A673 (cell line): Measurements from ENCODE around the gene SNCAIP.

ENCODE experiments used
- EZH2 ChIP-seq: fragments of 200-600 bp; sonication (generic); IDR thresholded peaks from 2 replicates; pipeline ENCODE4 v1.6.1; 2017; ENCODE audit warnings: borderline replicate concordance, low read depth, mild to moderate bottlenecking, mixed read lengths, antibody characterized with exemption, low read length; ENCODE audit not compliant: poor library complexity, severe bottlenecking
- TF ChIP-seq, protein P1 (sequence below): fragments of 300-800, 200-600 bp; sonication (generic); conservative IDR thresholded peaks from 2 replicates; pipeline ENCODE4 v1.5.1; 2017; ENCODE audit warnings: low read depth, mild to moderate bottlenecking, antibody characterized with exemption, low read length, moderate library complexity, mixed read lengths

DNA sequence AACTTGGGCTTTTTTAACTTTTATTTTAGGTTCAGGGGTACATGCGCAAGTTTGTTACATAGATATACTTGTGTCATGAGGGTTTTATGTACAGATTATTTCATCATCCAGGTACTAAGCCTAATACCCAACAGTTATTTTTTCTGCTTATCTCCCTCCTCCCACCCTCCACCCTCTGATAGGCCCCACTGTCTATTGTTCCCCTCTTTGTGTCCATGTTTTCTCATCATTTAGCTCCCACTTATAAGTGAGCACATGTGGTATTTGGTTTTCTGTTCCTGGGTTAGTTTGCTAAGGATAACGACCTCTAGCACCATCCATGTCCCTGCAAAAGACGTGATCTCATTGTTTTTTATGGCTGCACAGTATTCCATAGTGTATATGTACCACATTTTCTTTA lies 172.1 kb downstream of the SNCAIP start:
- TF ChIP-seq EZH2, result no peak
- TF ChIP-seq, protein P1, sequence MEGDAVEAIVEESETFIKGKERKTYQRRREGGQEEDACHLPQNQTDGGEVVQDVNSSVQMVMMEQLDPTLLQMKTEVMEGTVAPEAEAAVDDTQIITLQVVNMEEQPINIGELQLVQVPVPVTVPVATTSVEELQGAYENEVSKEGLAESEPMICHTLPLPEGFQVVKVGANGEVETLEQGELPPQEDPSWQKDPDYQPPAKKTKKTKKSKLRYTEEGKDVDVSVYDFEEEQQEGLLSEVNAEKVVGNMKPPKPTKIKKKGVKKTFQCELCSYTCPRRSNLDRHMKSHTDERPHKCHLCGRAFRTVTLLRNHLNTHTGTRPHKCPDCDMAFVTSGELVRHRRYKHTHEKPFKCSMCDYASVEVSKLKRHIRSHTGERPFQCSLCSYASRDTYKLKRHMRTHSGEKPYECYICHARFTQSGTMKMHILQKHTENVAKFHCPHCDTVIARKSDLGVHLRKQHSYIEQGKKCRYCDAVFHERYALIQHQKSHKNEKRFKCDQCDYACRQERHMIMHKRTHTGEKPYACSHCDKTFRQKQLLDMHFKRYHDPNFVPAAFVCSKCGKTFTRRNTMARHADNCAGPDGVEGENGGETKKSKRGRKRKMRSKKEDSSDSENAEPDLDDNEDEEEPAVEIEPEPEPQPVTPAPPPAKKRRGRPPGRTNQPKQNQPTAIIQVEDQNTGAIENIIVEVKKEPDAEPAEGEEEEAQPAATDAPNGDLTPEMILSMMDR, result no peak
